Heart right ventricle (tissue), 16 donors: ENCODE measurements around the gene NT5DC4. TPM values are rescaled to one million over a fixed set of nuclear protein-coding genes. Genes with fewer than 3 reads are reported as not detected.

ENCODE experiments used
- ATAC-seq, 8 donors: fragments of 200-7000 bp; cut with Tn5 transposase; one replicate each; pipeline ENCODE4 v1.9.1; 2020; ENCODE audit warnings: mild to moderate bottlenecking in 8 of 8, moderate library complexity in 8 of 8, moderate number of reproducible peaks in 1 of 8
- DNase-seq, 2 donors: peaks; one replicate each; pipeline ENCODE4 v3.0.0-alpha.2; 2020
- H3K27ac ChIP-seq, 10 donors: fragments of 200-600 bp; sonication (generic) in 2 of 10; one replicate each; pipeline versions ENCODE4 v1.5.0 to v1.8.0; 2020 to 2022; ENCODE audit warnings: mild to moderate bottlenecking in 3 of 10
- H3K27me3 ChIP-seq, 7 donors: fragments of 200-600 bp; one replicate each; pipeline ENCODE4 v1.8.0; 2021 to 2022; ENCODE audit warnings: mild to moderate bottlenecking in 2 of 7
- H3K36me3 ChIP-seq, 9 donors: fragments of 200-600 bp; sonication (generic) in 1 of 9; one replicate each; pipeline versions ENCODE4 v1.5.0 to v1.8.0; 2020 to 2022; ENCODE audit warnings: mild to moderate bottlenecking in 2 of 9
- H3K4me1 ChIP-seq, 9 donors: fragments of 200-600 bp; sonication (generic) in 1 of 9; one replicate each; pipeline versions ENCODE4 v1.5.0 to v1.8.0; 2020 to 2022; ENCODE audit warnings: mild to moderate bottlenecking in 4 of 9
- H3K4me3 ChIP-seq, 10 donors: fragments of 200-600 bp; sonication (generic) in 2 of 10; one replicate each; pipeline versions ENCODE4 v1.5.0 to v1.8.0; 2020 to 2022; ENCODE audit warnings: mild to moderate bottlenecking in 7 of 10, moderate library complexity in 2 of 10
- H3K9me3 ChIP-seq, 11 donors: fragments of 200-600 bp in 10 of 11; sonication (generic) in 2 of 11; one replicate each; pipeline versions ENCODE4 v1.5.0 to v1.8.0; 2013 to 2022; ENCODE audit warnings: mild to moderate bottlenecking in 2 of 11, control low read depth in 1 of 11, moderate library complexity in 1 of 11
- CTCF ChIP-seq, 9 donors: fragments of 200-600 bp; sonication (generic) in 2 of 9; IDR thresholded peaks; one replicate each; pipeline versions ENCODE4 v1.5.0 to v1.8.0; 2021 to 2022; ENCODE audit warnings: antibody characterized with exemption in 9 of 9, mild to moderate bottlenecking in 5 of 9, moderate library complexity in 1 of 9
- WGBS, 2 donors: extraction: QIAGEN DNeasy Blood & Tissue Kit; methylation state at CpG; one replicate each; pipeline ENCODE4 v1.1.7; 2013; ENCODE audit warnings: inconsistent platforms in 1 of 2; 5-methylcytosine and 5-hydroxymethylcytosine counted together
- intact Hi-C, 10 donors: fragments of 100-400 bp; cut with DNase I; formaldehyde crosslinking; loops; one replicate each; pipeline versions ENCODE4 v1.11.1 to v1.14.2; 2022
- polyA plus RNA-seq, 2 donors: library from polyadenylated mRNA; stranded (reverse); fragments of 200-250 nt; gene quantifications; one replicate each; pipeline ENCODE4 v1.2.3, GENCODE V29; 2013
- total RNA-seq, 10 donors: library from RNA; stranded (reverse); fragmentation: NEBNext Ultra II Directional in 3 of 10; extraction: Animal tissue kit (Norgen Biotek cat#: 25700) in 3 of 10; gene quantifications; one replicate each; pipeline versions ENCODE4 v1.2.1 to v1.2.4, GENCODE V29; 2021 to 2023
- donor health status: Arrhythmogenic right ventricular cardiomyopathy.
- donor health status: ischemic (EF 13 %, LVEDD 7.1; RV severe dilation, severe dysfunction).
- donor health status: healthy with polysubstance abuse.
- donor health status: DM: no; HTN: yes; CAD: no.
- donor health status: DM: no; HTN: no; CAD: no.
- donor health status: ischemic (EF 25% LVEDD 6.9; RV normal size, moderate dysfunction).
- donor health status: ischemic (EF 25% LVEDD 5.7; RV mildly dilated, moderate dysfunction).
- donor health status: healthy.
- donor health status: DM: yes; HTN: yes; CAD: no.
- donor health status: Ischemic cardiomyopathy.
- donor health status: ischemic (EF 35%, LVEDD 5.7; RV mildly dilated, moderate dysfunction).
- donor health status: nonischemic (EF 11% LVEDD 7.7; RV severe dilation, severe dysfunction).
- donor health status: DM: yes; HTN: yes; CAD: no.
- donor health status: PGD.
- donor health status: ischemic (EF 29% LVEDD 5.4; RV normal size, mild dysfunction).
- donor health status: nonischemic (EF 23%, LVEDD 6.1; RV moderate dilation, normal function).

The NT5DC4 gene
- total and polyA plus RNA-seq, 12 donors: 0.35 TPM; not detected in 11

- peaks cover 0 to 12% (median 0%) of the 10 kb centered on the region in 7 donors for H3K27me3 ChIP-seq
- peaks cover 0 to 38% (median 0%) of the 10 kb centered on the region in 9 donors for H3K4me1 ChIP-seq
- DNase-seq: no peak
- ATAC-seq: peak in 5 of 8 donors; percentile 18 to 67 (median 61)
- WGBS, 2 donors: 70 to 75% methylated on average over 3 of the region's 3 CpGs
- H3K9me3 ChIP-seq: no peaks in the 10 kb centered on the region
- H3K27ac ChIP-seq: peak overlapping the region in 3 of 10 donors; percentile 21 to 87 (median 40)
- no peak for TF ChIP-seq CTCF (IDR thresholded peaks at IDR 0.05)
- no peaks in the 10 kb centered on the region for H3K36me3 ChIP-seq
- no peak overlapping the region for H3K4me3 ChIP-seq
- intact Hi-C loops: loop anchor here in 3 of 10 donors (5.0 to 10.0 kb wide), 2 partner anchors 75 to 88 kb away; no protein-coding TSS in a partner anchor
Measured at GRCh38 chr2:112699984-112700667, 20.7 kb upstream of the NT5DC4 start.

GRCh38 chr2:112701052-112701451, 19.8 kb upstream of the NT5DC4 start:
- Histone ChIP-seq H3K27ac (peak overlapping the region in 2 of 10 donors; percentile 21 to 87), H3K36me3 (no peaks in the 10 kb centered on the region), H3K9me3 (no peaks in the 10 kb centered on the region), H3K4me1 (peaks cover 0 to 44% (median 0%) of the 10 kb centered on the region in 9 donors), H3K27me3 (peaks cover 0 to 18% (median 0%) of the 10 kb centered on the region in 7 donors), H3K4me3 (no peak overlapping the region)
- DNase-seq (no peak), ATAC-seq (peak in 4 of 8 donors; percentile 46 to 66 (median 52))
- intact Hi-C loops: loop anchor here in 1 of 10 donors (5.0 kb wide), 1 partner anchor 89 kb away; no protein-coding TSS in a partner anchor
- 74 to 80% methylated on average over 8 of the region's 8 CpGs for WGBS, 2 donors
- TF ChIP-seq CTCF (IDR thresholded peaks at IDR 0.05): no peak

GRCh38 chr2:112703684-112704083, 17.1 kb upstream of the NT5DC4 start:
- intact Hi-C loops: loop anchor here in 1 of 10 donors (5.0 kb wide), 1 partner anchor 91 kb away; no protein-coding TSS in a partner anchor
- Histone ChIP-seq H3K36me3 (no peaks in the 10 kb centered on the region), H3K4me1 (peaks cover 0 to 64% (median 0%) of the 10 kb centered on the region in 9 donors), H3K4me3 (no peak overlapping the region), H3K27ac (no peak overlapping the region), H3K27me3 (peaks cover 0 to 35% (median 2%) of the 10 kb centered on the region in 7 donors), H3K9me3 (no peaks in the 10 kb centered on the region)
- WGBS, 2 donors: 45 to 93% methylated on average over 2 of the region's 2 CpGs
- no peak for TF ChIP-seq CTCF (IDR thresholded peaks at IDR 0.05)
- DNase-seq: no peak
- ATAC-seq: no peak

GRCh38 chr2:112705575-112705974, 15.2 kb upstream of the NT5DC4 start:
- Histone ChIP-seq H3K9me3 (no peaks in the 10 kb centered on the region), H3K4me3 (no peak overlapping the region), H3K27me3 (peaks cover 0 to 35% (median 2%) of the 10 kb centered on the region in 7 donors), H3K27ac (no peak overlapping the region), H3K4me1 (peaks cover 0 to 54% (median 0%) of the 10 kb centered on the region in 9 donors), H3K36me3 (no peaks in the 10 kb centered on the region)
- DNase-seq (no peak), ATAC-seq (no peak)
- WGBS, 2 donors: 91 to 92% methylated on average over 4 of the region's 4 CpGs
- intact Hi-C loops: no loop called here
- TF ChIP-seq CTCF (IDR thresholded peaks at IDR 0.05): no peak
